ENCODE data around the gene NANOS2. TPM values are rescaled to one million over a fixed set of nuclear protein-coding genes. Genes with fewer than 3 reads are reported as not detected.

The NANOS2 gene
- total and polyA plus RNA-seq, 9 of the 15 experiments (the other 6 are each of a cell fraction or from before 2014, with no cell fraction given), result not detected

- Histone ChIP-seq H3K4me2 (ENCODE audit: insufficient read depth, low read length) (no peak overlapping the region), H3K9me3 (replicated peaks; ENCODE audit: control insufficient read depth, insufficient read depth, low read depth, low read length) (no peaks in the 10 kb centered on the region), H3K9me1 (ENCODE audit: control insufficient read depth, insufficient read depth, low read length) (no peaks in the 10 kb centered on the region), H3K27ac (ENCODE audit: extremely low read depth, low read depth, low read length) (no peak overlapping the region), H3K27me3 (ENCODE audit: control insufficient read depth in 2 of 2, insufficient read depth in 2 of 2, low read length in 2 of 2) (peaks cover 6% of the 10 kb centered on the region in 2 experiments; a peak in 3 of 5 replicates), H3K9ac (ENCODE audit: insufficient read depth in 1 of 2, low read depth in 2 of 2, low read length in 2 of 2) (no peak overlapping the region), H4K20me1 (replicated peaks; ENCODE audit: control insufficient read depth, insufficient read depth, low read length) (no peaks in the 10 kb centered on the region), H3K79me2 (ENCODE audit: control insufficient read depth, insufficient read depth, low read length) (no peaks in the 10 kb centered on the region), H3K4me1 (replicated peaks in 1 of 2; ENCODE audit: control insufficient read depth in 2 of 2, insufficient read depth in 2 of 2, low read length in 2 of 2) (peaks cover 7 to 18% of the 10 kb centered on the region in 2 experiments; a peak in 4 of 5 replicates), H2AFZ (ENCODE audit: low read depth, low read length) (no peak overlapping the region), H3K4me3 (no peak overlapping the region), H3K36me3 (ENCODE audit: control insufficient read depth, insufficient read depth, low read length) (no peaks in the 10 kb centered on the region)
- in situ Hi-C loops (cut with MboI), result no loop called here
- no peak for ATAC-seq
- intact Hi-C loops (cut with micrococcal nuclease), result no loop called here
- POLR2A ChIA-PET, result no interaction called here
- TF ChIP-seq ZNF277 (CRISPR knock-in tag; IDR thresholded peaks at IDR 0.05; ENCODE audit: borderline replicate concordance) (no peak), HMG20A (CRISPR knock-in tag; conservative IDR thresholded peaks at IDR 0.05) (no peak), PML (IDR thresholded peaks at IDR 0.05; ENCODE audit: low read length) (no peak), MED1 (CRISPR knock-in tag; IDR thresholded peaks at IDR 0.05; ENCODE audit: borderline replicate concordance) (no peak), FOXA1 (IDR thresholded peaks at IDR 0.05; ENCODE audit: borderline replicate concordance) (no peak), TEAD1 (CRISPR knock-in tag; IDR thresholded peaks at IDR 0.05) (no peak), RBM39 (optimal IDR thresholded peaks at IDR 0.05; ENCODE audit: low read depth, low read length) (no peak), NUFIP1 (IDR thresholded peaks at IDR 0.05; ENCODE audit: partially characterized antibody) (no peak), OTX1 (CRISPR knock-in tag; IDR thresholded peaks at IDR 0.05) (no peak), PKNOX1 (IDR thresholded peaks at IDR 0.05) (no peak)
- FAIRE-seq, result no peak
- no TSS peak for BruUV-seq (replicated peaks)
- 20% methylated on average over 5 of the region's 6 CpGs for WGBS (ENCODE audit: insufficient coverage, low coverage, missing lambda C conversion rate)
- DNase-seq (ENCODE audit: extremely low read depth in 1 of 4, low spot score in 3 of 4), result no peak
- CTCF ChIA-PET (ENCODE audit: low intra/inter-chr PET ratio), result no interaction called here
Measured at GRCh38 chr19:45924891-45925447, 10.4 kb upstream of the NANOS2 start.

All from K562 (cell line).